HG03432 (cell line): ENCODE measurements around the gene BMS1.
A peak's percentile ranks its signal among the peaks of the same experiment; 100 is the strongest.
"Not testable (repeated sequence)": the region's sequence is repeated elsewhere in the genome, so short reads cannot be mapped to it uniquely, and the experiment has no call there.

Source experiments
- ATAC-seq: cut with Tn5 transposase; IDR thresholded peaks from one replicate; pipeline ENCODE4 v1.9.1; 2021; ENCODE audit warnings: mild to moderate bottlenecking, moderate library complexity; ENCODE audit not compliant: unreplicated experiment

The BMS1 gene

DNA sequence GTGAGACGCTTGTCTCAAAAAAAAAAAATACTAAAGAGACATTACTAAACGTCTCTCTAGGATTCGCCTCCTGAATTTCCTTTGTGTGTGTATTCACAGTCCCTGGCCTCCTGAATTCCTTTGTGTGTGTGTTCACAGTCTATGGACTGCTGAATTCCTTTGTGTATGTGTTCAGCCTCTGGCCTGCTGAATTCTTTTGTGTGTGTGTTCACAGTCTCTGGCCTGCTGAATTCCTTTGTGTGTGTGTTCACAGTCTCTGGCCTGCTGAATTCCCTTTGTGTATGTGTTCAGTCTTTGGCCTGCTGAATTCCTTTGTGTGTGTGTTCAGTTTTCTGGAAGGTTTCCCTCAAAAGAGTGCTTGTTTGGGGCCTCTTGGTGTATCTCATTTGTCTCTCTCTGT is 8.2 kb downstream of the BMS1 start:
- no peak for ATAC-seq

DNA sequence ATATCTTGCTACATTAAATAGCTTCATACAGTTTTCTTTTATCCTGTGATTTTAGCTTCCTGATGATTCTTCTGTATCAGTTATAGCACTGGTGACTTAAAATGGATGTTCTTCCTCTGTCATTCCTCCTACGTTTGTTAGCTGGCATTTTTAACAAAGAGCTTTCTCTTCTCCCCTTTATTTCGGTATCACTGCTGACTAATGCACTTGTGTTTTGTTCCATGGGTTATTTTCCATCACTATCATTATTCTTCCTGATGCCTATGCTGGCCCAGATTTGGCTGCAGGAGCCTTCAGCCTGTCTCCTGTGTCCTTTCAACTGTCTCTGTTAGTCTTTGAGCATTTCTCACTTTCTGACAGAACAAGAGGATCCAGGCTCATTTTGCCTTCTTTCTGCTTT is 13.1 kb downstream of the BMS1 start:
- ATAC-seq, result no peak

DNA sequence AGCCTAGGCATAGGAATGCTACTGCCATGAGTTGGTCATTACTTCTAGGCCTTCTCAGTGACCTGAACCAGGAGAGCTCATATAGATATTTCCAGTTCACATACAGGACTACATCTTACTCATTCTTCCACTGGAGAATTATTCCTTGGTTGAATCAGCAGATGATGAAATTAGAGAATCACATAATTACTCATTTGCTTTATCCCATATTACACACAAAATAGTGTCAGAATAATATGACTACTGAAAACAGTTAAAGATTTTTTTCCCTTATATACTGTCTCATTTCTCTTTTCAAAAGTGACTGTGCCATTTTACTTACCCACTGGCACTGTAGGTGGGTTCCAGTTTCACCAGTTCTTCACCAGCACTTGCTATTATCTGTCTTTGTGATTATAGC is 18.5 kb downstream of the BMS1 start:
- no peak for ATAC-seq

DNA sequence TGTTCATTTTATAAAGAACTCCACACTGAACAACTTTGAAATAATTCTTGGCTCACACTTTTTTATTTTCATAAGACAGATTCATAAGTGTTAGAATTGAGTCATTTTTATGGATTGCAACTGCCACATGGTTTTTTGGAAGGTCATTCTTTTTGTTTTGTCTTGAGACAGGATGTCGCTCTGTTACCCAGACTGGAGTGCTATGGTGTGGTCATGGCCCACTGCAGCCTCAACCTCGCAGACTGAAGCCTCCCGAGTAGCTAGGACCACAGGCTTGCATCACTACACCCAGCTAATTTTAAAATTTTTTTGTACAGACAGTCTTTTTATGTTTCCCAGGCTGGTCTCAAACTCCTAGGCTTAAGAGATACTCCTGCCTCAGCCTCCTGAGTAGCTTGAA is 20.3 kb downstream of the BMS1 start:
- ATAC-seq, result no peak

DNA sequence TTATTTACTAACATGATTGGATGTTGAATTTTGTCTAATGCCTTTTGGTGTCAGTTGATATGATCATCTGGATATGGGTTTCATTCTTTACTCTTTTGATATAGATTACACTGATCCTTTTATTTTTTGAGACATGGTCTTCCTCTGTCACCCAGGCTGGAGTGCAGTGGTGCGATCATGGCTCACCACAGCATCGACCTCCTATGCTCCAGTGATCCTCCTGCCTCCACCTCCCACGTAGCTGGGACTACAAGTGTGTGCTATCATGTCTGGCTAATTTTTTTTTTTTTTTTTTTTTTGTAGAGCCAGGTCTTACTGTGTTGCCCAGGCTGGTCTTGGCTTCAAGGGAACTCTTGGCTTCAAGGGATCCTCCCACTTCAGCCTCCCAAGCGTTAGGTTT is 27.1 kb downstream of the BMS1 start:
- peak; percentile 72 for ATAC-seq

DNA sequence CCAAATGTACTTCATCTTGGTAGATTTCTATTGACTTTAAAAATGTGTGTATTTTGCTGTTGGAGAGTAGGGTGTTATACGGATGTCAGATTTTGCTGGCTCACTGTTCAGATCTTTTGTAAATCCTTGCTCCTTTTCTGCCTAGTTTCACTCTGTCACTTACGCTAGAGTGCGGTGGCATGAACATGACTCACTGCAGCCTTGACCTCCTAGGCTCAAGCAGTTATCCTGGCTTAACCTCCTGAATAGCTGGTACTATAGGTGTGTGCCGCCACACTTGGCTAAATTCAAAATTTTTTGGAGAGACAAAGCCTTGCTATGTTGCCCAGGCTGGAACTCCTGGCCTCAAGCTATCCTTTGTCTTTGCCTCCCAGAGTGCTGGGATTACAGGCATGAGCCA is 29.4 kb downstream of the BMS1 start:
- no peak for ATAC-seq

DNA sequence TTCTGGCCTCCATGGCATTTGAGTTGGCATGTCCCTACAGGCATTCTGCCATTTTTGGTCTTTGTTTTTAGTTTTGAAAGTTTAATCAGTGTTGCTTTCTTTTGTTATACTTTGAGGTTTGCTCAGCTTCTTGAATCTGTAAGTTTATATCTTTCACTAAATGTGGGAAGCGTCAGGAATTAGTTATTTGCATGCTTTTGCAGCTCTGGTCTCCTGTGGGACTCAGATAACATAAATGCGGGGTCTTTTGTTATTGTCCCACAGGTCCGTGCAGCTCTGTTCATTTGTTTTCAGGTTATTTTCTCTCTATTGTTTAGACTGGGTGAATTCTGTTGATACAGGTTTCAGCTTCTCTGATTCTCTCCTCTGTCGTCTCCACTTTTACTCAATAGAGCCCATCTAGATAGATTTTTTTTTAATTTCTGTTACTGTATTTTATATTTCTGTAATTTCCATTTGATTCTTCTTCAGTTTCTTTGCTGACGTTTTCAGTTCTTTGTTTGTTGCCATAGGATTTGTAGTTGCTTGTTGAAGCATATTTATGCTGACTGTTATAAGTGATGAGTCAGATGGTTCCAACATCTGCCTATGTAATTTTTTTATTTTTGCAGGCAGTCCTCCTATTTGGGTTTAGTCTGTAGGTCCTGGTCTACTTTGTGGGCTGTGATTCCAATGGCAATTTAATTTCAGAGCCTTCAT is 31.5 kb downstream of the BMS1 start:
- not testable (repeated sequence) for ATAC-seq

DNA sequence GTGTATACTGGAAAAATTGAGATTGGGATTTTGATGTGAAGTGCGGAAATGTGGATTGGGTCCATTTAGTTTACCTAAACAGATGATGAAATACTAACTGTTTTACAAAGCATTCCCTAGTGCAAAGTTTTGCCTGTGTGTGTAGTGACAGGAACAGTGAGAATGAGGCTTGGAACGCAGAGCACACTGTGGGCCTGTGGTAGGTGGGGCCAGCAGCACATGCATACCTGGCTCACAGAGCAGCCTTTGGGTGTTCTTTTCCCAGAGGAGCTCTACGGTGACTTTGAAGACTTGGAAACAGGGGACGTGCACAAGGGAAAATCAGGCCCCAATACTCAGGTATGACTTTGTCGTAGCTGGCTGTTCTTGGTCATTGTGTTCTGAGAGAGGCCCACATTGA is 33.7 kb downstream of the BMS1 start:
- ATAC-seq, result not testable (repeated sequence)

DNA sequence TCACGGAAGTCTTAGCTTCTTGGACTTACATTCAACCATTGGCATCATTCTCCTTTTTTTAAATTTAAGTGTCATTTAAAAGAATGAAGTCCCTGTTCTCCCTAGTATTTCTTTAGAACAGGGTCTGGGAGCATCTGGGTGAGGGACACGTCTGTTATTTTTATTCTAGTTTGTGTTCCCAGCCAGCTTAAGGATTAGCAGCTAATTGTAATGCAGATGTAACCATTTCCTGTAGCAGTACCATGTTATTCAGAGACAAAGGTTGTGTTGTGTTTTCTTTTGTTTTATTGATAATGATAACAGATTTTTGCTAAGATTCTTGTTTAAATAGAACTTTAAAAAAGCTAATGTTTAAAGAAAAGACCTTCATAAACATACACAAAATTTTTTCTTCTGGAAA is 34.3 kb downstream of the BMS1 start:
- ATAC-seq, result no peak

DNA sequence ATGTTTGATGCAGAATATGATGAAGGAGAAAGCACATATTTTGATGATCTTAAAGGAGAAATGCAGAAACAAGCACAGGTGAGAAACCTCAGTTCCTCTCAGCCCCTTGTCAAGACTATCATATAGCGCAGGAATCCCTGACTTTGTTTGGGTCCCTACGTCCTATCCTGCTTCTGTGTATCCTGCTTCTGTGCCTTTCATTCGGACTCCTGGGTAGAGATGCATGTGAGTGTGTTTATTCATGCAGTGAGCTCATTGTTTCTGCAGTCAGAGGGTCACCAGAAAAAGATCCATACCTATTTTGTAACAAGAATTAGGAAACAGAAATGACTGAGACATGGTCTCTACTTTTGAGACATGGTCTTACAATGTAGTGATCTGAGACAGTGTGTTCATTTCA is 34.8 kb downstream of the BMS1 start:
- ATAC-seq, result not testable (repeated sequence)

DNA sequence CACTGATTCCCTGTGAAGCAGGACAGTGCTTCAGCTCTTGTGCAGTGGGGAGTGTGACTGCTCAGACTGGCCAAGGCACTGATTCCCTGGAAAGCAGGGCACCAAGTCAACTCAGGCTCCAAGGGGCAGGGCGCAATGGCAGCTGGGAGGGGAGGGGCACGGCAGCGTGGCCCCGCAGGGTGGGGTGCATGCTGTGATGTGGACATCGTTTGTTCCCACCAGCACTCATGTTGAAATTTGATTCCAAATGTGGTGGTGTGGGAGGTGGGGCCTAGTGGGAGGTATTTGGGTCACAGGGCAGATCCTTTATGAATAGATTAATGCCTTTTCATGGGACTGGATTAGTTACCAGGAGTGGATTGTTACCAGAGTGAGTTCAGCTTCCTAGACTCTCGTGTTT is 44.2 kb downstream of the BMS1 start:
- ATAC-seq, result not testable (repeated sequence)

DNA sequence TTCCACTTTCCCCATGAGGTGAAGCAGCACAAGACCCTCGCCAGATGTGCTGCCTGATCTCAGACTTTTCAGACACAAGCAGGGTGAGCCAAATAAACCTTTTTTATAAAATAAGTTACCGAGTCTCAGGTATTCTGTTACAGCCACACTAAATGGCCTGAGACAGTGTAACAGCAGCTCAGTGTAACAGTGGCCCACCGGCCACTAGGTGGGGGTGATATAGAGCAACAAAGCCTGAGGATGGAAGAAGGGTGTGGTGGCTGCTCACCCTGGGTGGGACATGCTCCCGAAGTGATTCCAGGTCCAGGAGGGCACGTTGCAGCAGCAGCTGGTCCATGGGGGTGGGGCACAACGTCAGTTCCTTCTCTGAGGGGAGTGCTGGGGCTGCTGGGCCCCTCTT is 44.6 kb downstream of the BMS1 start:
- ATAC-seq, result no peak

DNA sequence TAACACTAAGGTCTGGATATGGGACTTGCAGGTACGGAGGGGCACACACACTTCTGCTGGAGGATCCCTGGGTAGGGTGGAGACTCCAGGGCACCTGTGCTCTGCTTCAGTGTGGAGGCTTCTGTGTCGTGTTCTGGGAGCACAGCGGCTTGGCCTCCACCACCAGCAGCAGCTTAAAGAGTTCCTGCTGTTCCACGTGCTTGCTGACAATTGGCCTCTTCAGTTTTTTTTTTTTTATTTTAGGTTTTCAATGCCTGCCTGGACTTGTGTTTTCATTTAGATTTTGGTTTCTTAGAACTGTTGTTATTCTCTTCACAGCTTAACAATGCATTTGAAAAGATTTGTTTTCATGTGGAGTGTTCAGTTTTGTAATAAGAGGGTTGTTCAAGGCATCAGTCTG is 45.8 kb downstream of the BMS1 start:
- not testable (repeated sequence) for ATAC-seq

DNA sequence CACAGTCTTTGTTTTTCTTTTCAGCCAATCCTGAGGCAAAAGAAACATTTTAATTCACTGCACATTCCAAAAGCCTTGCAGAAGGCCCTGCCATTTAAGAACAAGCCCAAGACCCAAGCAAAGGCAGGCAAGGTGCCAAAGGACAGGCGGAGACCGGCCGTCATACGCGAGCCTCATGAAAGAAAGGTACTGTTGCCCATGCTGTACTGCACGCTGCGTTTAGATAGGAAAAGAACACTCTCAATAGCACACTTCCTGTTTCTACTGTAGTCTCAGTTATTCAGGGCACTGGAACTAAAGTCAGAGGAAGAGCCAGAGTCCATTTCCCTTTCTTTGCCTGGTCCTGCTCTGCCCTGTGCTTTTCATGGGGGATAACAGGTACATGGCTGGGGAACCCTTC is 47.6 kb downstream of the BMS1 start:
- ATAC-seq, result no peak

DNA sequence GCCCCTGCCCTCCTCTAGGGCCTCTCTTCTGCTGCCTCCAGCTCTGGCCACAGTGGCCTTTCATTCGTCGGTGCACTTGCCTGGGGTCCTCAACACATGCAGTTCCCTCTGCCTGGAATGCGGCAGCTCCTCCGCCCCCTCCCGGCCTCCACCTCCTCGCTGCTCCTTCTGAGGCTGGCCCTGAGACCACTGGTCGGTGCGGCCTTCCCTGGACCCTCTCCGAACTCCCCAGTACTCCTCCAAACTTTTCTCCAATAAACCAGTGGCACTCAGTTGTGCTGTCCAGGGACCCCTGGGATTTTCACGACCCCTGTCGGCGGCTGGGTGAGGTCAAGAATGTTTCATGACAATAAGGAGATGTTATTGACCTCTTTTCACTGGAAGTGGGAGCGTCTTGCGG is 53.5 kb downstream of the BMS1 start:
- ATAC-seq, result no peak

DNA sequence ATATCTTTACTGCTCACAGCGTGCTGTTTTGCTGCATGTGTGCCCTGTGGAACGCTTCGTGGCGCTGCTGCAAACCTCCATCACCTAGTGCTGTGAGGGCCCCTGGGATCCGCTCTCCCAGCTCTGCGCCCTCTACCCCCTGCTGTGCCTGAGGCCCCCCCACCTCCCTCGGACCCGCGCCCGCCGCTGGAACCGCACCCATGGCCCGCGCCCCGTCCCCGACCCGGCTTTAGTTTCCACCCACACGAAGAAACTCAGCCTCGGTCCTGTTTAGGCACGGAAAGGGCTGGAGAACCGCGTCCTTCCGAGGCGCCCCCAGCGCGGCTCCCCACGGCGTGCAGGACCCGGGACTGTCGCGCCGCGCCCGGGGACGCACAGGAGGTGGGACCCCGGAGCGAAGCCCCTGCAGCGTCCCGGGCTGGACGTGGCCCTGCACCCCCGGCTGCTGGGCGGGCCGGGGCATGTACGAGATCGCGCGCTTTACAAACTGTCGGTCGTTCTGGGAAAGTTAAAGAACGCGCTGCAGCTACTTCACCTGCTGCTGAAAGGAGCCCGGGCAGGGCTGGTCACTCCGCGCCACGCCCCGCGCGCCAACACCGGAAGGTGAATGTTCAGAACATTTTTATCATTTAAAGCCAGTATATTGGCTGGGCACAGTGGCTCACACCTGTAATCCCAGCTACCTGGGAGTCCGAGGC is 54.3 kb downstream of the BMS1 start:
- ATAC-seq, result no peak

DNA sequence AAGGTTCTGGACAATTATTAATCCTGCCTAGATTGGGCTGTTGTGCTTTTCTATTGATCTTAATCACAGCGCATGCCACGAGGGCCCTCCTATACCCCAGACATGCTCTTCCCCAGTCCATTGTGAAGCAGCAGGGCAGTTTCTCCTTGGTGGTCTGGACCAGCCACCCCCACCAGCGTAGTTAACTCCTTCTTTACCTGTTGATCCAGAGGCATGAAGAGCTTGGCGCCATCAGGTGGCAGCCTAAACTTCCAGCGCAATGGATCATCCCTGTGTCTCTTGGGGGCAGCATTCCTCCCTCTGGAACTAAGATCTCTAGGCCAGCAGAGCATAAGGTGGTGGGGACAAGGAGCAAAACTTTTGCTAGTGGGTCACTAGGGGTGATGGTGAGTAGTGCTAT is 62.2 kb downstream of the BMS1 start:
- ATAC-seq, result not testable (repeated sequence)

DNA sequence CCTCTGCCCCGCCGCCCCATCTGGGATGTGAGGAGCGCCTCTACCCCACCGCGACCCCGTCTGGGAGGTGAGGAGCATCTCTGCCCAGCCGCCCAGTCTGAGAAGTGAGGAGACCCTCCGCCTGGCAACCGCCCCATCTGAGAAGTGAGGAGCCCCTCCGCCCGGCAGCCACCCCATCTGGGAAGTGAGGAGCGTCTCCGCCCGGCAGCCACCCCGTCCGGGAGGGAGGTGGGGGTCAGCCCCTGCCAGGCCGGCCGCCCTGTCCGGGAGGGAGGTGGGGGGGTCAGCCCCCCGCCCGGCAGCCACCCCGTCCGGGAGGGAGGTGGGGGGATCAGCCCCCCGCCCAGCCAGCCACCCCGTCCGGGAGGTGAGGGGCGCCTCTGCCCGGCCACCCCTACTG is 64.7 kb downstream of the BMS1 start:
- ATAC-seq, result not testable (repeated sequence)

DNA sequence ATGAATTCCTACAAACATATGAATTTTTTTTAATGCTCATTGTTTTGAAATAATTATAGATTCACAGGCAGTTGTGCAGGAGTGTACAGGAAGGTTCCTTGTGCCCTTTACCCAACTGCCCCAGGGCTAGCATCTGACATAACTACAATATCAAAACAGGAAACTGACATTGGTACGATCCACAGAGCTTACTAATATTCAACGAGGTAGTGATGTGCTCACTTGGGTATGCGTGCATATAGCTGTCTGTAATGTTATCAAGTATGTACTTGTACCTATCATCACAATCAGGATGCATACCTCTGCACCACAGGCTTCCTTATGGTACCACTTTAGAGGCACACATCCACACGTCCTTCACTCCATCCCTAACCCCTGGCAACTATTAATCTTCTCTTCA is 68.3 kb downstream of the BMS1 start:
- ATAC-seq, result no peak

DNA sequence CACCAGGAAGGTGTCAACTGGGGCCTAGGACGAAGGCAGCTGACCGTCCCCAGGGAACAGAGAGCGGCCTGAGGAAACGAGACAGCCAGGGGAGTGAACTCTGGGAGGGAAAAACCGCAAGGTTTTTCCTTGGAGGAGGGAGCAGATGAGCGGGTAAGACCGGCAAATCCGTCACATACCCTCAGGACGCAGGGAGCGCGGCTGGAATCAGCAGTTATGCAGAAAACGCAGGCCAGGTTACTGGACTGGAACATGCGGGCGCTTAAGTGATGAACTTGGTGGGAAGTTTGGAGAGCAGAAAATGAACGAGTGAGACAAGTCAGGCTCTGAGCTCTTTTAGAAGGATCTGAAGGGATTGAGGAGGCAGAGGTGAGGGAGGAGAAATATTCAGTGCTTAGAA is 76.7 kb downstream of the BMS1 start:
- no peak for ATAC-seq

DNA sequence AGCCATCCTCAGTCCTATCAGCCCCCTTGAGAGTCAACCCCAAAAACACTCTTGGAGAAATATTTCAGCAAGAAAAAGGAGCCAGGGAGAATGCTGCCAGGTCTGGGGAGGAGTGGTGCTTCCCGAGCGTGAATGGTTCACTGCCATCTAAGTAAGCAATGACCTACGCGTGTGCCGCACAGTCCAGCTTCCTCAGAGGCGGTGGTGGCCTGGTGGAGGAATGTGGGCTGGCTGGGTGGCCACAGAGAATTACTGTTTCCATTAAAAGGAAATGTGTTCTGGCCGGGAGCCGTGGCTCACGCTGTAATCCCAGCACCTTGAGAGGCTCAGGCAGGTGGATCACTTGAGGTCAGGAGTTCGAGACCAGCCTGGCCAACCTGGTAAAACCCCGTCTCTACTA is 77.4 kb downstream of the BMS1 start:
- not testable (repeated sequence) for ATAC-seq

DNA sequence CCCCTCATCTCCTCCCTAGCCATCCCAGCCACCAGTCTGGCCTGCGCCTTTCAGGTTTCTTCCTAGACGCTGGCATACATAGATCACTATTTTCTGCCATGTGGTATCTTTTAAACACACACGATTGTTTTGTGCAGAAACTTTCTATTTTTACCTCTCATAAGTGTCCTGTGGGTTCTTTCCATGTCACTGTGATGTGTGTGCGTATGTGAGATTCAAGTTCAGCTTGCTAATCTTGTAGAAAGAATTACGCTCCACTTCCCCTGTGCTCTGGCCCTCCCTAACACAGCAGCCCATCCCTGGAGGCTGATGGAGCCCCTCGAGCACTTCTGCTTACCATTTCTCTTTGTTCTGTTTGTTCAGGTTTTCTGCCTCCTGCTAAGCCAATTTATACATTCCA is 80.2 kb downstream of the BMS1 start:
- not testable (repeated sequence) for ATAC-seq

DNA sequence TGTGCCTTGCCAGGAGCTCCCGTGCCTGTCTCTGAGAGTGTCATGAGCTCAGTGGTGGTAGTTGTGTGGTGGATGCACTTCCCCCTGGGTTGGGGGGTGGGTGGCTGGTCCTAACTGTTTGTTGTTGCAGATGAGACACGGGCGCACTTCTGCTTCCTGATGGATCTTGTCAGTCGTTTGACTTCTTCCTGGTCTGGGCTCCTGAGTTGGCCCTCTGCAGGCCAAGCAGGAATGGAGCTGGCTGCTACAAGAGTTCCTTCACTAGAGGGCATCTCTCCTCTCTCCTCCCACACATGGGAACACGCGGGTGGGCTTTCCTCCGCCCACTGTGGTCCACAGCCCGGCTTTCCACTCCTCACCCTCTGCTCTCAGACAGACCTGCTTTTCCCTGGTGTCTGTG is 82.0 kb downstream of the BMS1 start:
- ATAC-seq, result no peak
